Kidney (tissue), 14 donors: ENCODE measurements around the gene HPGD. TPM values are rescaled to one million over a fixed set of nuclear protein-coding genes. Genes with fewer than 3 reads are reported as not detected.

Experiments
- DNase-seq, 5 donors: peaks; one replicate each; pipeline ENCODE4 v3.0.0-alpha.2; 2013 to 2020
- FAIRE-seq: peaks from 2 replicates; lab custom pipeline; 2012; peaks lifted over from hg19 to GRCh38; lab: Jason Lieb, UNC
- H3K27ac ChIP-seq, 2 donors: one replicate each; pipeline ENCODE4 v1.7.0; 2013; ENCODE audit warnings: low read depth in 2 of 2, low read length in 2 of 2, inconsistent platforms in 1 of 2
- H3K27me3 ChIP-seq: one replicate; pipeline ENCODE4 v1.7.1; 2013; ENCODE audit warnings: low read length, inconsistent platforms; ENCODE audit not compliant: control insufficient read depth, insufficient read depth
- H3K36me3 ChIP-seq, 3 donors: one replicate each; pipeline versions ENCODE4 v1.7.0 to v1.7.1; 2013; ENCODE audit warnings: low read length in 3 of 3, control low read depth in 1 of 3, inconsistent platforms in 1 of 3; ENCODE audit not compliant: insufficient read depth in 3 of 3, control insufficient read depth in 2 of 3
- H3K4me1 ChIP-seq, 3 donors: one replicate each; pipeline versions ENCODE4 v1.7.0 to v1.7.1; 2013; ENCODE audit warnings: low read length in 3 of 3, inconsistent platforms in 1 of 3, low read depth in 1 of 3; ENCODE audit not compliant: control insufficient read depth in 2 of 3, insufficient read depth in 2 of 3
- H3K4me3 ChIP-seq, 3 donors: one replicate each; pipeline versions ENCODE4 v1.7.0 to v1.8.1; 2013; ENCODE audit warnings: low read length in 3 of 3, control low read depth in 1 of 3, inconsistent platforms in 1 of 3
- H3K9ac ChIP-seq, 3 donors: one replicate each; pipeline versions ENCODE4 v1.7.0 to v1.7.1; 2013; ENCODE audit warnings: low read length in 3 of 3, control low read depth in 1 of 3, inconsistent platforms in 1 of 3
- H3K9me3 ChIP-seq, 3 donors: one replicate each; pipeline versions ENCODE4 v1.7.0 to v1.7.1; 2013; ENCODE audit warnings: low read length in 3 of 3, control low read depth in 1 of 3, inconsistent platforms in 1 of 3; ENCODE audit not compliant: control insufficient read depth in 2 of 3, insufficient read depth in 1 of 3
- intact Hi-C: fragments of 100-400 bp; cut with DNase I; formaldehyde crosslinking; loops from one replicate; pipeline ENCODE4 v1.11.1; 2022
- polyA plus RNA-seq: library from polyadenylated mRNA; stranded (reverse); fragments of 350-450 nt; fragmentation: Illumina TruSeq; extraction: RNeasy Lipid Tissue Mini Kit (QIAGEN cat#74804); gene quantifications from one replicate; pipeline ENCODE4 v1.2.3, GENCODE V29; 2014; ENCODE audit warnings: low read depth, low replicate concordance; ENCODE audit not compliant: insufficient read depth
- total RNA-seq: library from RNA; stranded (reverse); fragmentation: NEBNext Ultra II Directional; extraction: Animal tissue kit (Norgen Biotek cat#: 25700); gene quantifications from one replicate; pipeline ENCODE4 v1.2.1, GENCODE V29; 2021
- TF ChIP-seq, protein P1 (sequence below): IDR thresholded peaks from 3 replicates; pipeline ENCODE4 v1.5.1; 2012; ENCODE audit warnings: mild to moderate bottlenecking, moderate library complexity, borderline replicate concordance; ENCODE audit not compliant: insufficient read depth; ENCODE audit errors: extremely low read depth
- donor health status: control.
- donor health status: control.
- donor health status: control.
- donor health status: control.
- donor health status: control.
- donor health status: DM: yes; HTN: yes; CAD: no.
- donor health status: Normal renal cell carcinoma (clear cell type).

Gene HPGD
- total and polyA plus RNA-seq, 2 donors from 2014 or later: 9.4 to 42.5 TPM

DNA sequence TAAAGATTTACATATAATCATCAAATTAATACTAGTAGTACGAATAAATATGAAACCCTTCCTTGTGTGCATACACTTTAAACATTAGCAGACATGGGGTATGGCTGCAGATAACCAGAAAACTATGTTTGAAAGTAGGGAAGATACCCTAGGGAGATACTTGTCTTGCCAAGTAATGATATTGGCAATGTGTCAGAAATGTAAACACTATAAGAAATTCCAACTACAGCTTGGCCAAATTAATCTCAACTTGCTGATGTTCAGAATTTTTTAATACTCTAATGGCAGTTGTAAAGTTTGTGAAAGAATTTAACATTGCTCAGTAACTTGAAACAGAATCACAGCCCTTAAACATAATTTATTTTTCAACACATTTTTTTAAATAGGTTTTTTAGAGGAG is 27.4 kb upstream of the HPGD start:
- Histone ChIP-seq H3K27me3 (no peaks in the 10 kb centered on the region), H3K4me3 (no peak overlapping the region), H3K27ac (no peak overlapping the region), H3K36me3 (no peaks in the 10 kb centered on the region), H3K4me1 (no peaks in the 10 kb centered on the region), H3K9me3 (no peaks in the 10 kb centered on the region), H3K9ac (no peak overlapping the region)
- DNase-seq (no peak), FAIRE-seq (no peak)
- intact Hi-C loops: no loop called here
- TF ChIP-seq, protein P1, sequence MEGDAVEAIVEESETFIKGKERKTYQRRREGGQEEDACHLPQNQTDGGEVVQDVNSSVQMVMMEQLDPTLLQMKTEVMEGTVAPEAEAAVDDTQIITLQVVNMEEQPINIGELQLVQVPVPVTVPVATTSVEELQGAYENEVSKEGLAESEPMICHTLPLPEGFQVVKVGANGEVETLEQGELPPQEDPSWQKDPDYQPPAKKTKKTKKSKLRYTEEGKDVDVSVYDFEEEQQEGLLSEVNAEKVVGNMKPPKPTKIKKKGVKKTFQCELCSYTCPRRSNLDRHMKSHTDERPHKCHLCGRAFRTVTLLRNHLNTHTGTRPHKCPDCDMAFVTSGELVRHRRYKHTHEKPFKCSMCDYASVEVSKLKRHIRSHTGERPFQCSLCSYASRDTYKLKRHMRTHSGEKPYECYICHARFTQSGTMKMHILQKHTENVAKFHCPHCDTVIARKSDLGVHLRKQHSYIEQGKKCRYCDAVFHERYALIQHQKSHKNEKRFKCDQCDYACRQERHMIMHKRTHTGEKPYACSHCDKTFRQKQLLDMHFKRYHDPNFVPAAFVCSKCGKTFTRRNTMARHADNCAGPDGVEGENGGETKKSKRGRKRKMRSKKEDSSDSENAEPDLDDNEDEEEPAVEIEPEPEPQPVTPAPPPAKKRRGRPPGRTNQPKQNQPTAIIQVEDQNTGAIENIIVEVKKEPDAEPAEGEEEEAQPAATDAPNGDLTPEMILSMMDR: no peak

DNA sequence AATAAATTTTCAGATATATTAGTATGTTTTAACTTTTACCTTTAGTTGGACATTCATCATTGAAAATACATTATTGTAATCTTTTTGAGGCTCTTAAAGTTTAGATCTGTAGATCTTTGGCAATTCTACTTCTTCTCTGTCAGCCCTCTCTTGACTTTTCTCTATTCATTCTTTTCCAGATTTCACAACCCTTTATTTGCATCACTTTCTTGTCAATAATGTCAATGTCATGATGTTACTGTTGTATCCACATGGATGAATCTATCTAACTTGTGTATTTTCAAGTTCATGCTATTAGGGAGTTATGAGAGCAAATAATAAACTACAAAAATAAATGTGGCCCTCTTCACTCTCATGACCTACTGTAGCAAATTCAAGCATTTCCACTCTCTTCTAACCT is 23.0 kb upstream of the HPGD start:
- H3K27ac ChIP-seq: no peak overlapping the region
- H3K4me3 ChIP-seq: no peak overlapping the region
- DNase-seq: no peak
- no peak for FAIRE-seq
- intact Hi-C loops: no loop called here
- H3K27me3 ChIP-seq: no peaks in the 10 kb centered on the region
- TF ChIP-seq, protein P1: no peak
- H3K9ac ChIP-seq: no peak overlapping the region
- no peaks in the 10 kb centered on the region for H3K9me3 ChIP-seq
- no peaks in the 10 kb centered on the region for H3K4me1 ChIP-seq
- no peaks in the 10 kb centered on the region for H3K36me3 ChIP-seq

DNA sequence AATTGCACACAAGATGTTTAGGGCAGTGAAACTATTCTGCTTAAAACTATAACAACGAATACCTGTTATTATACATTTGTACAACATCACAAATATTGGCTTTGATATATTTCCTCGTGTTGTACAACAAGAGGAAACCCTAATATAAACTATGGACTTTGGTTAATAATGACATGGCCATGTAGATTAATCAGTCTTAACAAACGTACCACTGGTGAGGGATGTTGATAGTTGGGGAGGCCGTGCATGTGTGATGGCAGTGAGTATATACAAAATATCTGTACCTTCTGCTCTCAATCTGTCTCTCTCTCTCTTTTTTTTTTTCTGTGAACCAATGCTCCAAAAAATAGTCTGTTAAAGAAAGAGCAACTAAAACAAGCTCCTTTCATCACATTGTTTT is 22.2 kb upstream of the HPGD start:
- no peak overlapping the region for H3K9ac ChIP-seq
- intact Hi-C loops: no loop called here
- DNase-seq: no peak
- FAIRE-seq: no peak
- no peak overlapping the region for H3K27ac ChIP-seq
- H3K4me3 ChIP-seq: no peak overlapping the region
- no peaks in the 10 kb centered on the region for H3K27me3 ChIP-seq
- peaks cover 0 to 6% (median 0%) of the 10 kb centered on the region in 3 donors for H3K4me1 ChIP-seq
- no peaks in the 10 kb centered on the region for H3K36me3 ChIP-seq
- H3K9me3 ChIP-seq: no peaks in the 10 kb centered on the region
- TF ChIP-seq, protein P1: no peak

DNA sequence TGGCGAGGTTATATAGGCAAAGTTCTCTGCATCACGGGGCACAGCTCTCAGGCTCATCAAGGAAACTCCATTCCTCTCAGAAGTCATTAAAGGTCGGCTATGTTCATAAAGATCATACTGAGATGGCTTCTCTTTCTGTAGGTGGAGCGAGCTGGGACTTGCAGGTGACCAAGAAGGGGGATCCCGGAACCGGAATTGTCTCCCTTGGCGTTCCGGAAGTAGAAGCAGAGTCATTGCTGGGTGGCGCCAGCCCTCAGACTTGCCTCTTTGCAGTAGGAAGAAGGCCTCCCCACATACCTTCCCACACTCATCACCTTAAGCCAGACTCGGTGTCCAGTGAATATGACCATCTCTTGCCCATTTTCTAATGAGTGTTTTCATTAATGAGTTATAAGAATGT is 17.9 kb upstream of the HPGD start:
- H3K9ac ChIP-seq: no peak overlapping the region
- no peaks in the 10 kb centered on the region for H3K27me3 ChIP-seq
- intact Hi-C loops: no loop called here
- H3K27ac ChIP-seq: no peak overlapping the region
- H3K4me1 ChIP-seq: peaks cover 0 to 9% (median 0%) of the 10 kb centered on the region in 3 donors
- no peak for FAIRE-seq
- TF ChIP-seq, protein P1: no peak
- H3K4me3 ChIP-seq: no peak overlapping the region
- no peak for DNase-seq
- no peaks in the 10 kb centered on the region for H3K9me3 ChIP-seq
- H3K36me3 ChIP-seq: no peaks in the 10 kb centered on the region
